SK-N-MC (cell line): ENCODE results near the gene INPP5A.

Source experiments
- EZH2 ChIP-seq: fragments of 200-600 bp; sonication (generic); IDR thresholded peaks from one replicate; pipeline ENCODE4 v1.6.1; 2017; ENCODE audit warnings: antibody characterized with exemption
- POLR2AphosphoS5 ChIP-seq: IDR thresholded peaks from 2 replicates; pipeline ENCODE4 v1.6.1; 2012; ENCODE audit warnings: mild to moderate bottlenecking, low read depth, low read length, borderline replicate concordance

DNA sequence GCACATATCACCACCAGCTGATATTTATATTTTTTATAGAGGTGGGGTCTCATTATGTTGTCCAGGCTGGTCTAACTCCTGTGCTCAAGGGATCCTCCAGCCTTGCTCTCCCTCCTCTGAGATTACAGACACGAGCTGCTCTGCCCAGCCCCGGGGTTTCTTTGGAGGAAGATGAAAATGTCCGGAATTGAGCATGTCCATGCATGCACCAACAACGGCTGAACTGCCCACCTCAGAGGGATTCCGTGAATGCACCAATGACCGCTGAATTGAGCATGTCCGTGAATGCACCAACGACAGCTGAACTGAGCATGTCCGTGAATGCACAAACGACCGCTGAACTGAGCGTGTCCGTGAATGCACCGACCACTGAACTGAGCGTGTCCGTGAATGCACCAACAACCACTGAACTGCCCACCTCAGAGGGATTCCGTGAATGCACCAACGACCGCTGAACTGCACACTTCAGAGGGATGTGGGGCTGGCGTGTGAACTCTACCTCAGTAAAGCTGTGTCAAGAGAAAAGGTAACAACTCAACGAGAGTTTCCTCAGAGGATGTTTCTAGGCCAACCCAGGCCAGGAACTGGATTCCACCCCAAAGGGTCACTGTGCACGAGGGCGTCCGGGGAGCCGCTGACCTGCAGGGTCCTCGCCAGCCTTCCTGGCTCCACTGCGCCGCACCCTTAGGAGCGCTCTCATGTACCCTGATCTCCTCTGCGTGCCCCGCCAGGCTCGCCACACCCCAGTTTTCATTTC, 34.9 kb upstream of the INPP5A start:
- TF ChIP-seq EZH2 (no peak), POLR2AphosphoS5 (no peak)
